ENCODE measurements around the gene STX2. TPM values are rescaled to one million over a fixed set of nuclear protein-coding genes. Genes with fewer than 3 reads are reported as not detected.
A peak's percentile ranks its signal among the peaks of the same experiment; 100 is the strongest.
"Not testable (repeated sequence)": the region's sequence is repeated elsewhere in the genome, so short reads cannot be mapped to it uniquely, and the experiment has no call there.

Gene STX2
- total RNA-seq, 1 donor from 2014 or later, result 20.5 TPM

DNA sequence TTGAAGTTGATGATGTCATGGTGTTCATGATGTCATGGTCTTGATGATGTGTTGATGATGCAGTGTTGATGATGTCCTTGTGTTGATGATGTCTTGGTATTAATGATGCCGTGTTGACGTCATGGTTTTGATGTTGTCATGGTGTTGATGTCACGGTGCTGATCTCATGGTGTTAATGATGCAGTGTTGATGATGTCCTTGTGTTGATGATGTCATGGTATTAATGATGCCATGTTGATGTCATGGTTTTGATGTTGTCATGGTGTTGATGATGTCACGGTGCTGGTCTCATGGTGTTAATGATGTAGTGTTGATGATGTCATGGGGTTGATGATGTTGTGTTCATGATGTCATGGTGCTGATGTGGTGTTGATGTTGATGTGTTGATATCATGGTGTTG is 75.0 kb downstream of the STX2 start:
- H3K36me3 Mint-ChIP-seq (ENCODE audit: insufficient read depth), result no peaks in the 10 kb centered on the region
- DNase-seq (ENCODE audit: low spot score, unreplicated experiment), result no peak
- H3K27ac Mint-ChIP-seq, result no peak overlapping the region
- no peaks in the 10 kb centered on the region for H3K4me1 Mint-ChIP-seq (ENCODE audit: low read depth)
- TF ChIP-seq, protein P1, sequence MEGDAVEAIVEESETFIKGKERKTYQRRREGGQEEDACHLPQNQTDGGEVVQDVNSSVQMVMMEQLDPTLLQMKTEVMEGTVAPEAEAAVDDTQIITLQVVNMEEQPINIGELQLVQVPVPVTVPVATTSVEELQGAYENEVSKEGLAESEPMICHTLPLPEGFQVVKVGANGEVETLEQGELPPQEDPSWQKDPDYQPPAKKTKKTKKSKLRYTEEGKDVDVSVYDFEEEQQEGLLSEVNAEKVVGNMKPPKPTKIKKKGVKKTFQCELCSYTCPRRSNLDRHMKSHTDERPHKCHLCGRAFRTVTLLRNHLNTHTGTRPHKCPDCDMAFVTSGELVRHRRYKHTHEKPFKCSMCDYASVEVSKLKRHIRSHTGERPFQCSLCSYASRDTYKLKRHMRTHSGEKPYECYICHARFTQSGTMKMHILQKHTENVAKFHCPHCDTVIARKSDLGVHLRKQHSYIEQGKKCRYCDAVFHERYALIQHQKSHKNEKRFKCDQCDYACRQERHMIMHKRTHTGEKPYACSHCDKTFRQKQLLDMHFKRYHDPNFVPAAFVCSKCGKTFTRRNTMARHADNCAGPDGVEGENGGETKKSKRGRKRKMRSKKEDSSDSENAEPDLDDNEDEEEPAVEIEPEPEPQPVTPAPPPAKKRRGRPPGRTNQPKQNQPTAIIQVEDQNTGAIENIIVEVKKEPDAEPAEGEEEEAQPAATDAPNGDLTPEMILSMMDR (IDR thresholded peaks at IDR 0.05; ENCODE audit: unreplicated experiment), result no peak
- peaks cover 28% of the 10 kb centered on the region for H3K27me3 Mint-ChIP-seq
- no peaks in the 10 kb centered on the region for H3K9me3 Mint-ChIP-seq (ENCODE audit: low read depth)
- H3K4me3 Mint-ChIP-seq (ENCODE audit: low read depth), result no peak overlapping the region

DNA sequence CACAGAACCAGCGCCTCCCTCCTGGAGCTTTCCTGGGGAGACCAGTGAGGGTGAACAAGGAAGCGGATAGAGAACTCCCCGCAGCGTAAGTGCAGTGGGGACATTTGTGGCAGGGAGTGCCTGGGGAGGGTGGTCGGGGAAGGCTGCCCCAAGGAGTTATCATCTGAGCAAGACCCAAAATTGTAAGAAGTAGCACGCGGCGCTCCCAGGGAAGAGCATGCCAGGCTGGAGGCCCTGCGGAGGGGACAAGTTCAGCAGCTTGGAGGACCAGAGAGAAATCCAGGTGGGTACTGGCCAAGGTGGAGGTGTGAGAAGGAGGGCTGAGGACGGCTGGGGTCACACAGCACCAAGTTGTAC is 76.8 kb downstream of the STX2 start:
- TF ChIP-seq, protein P1 (IDR thresholded peaks at IDR 0.05; ENCODE audit: unreplicated experiment), result no peak
- peaks cover 17% of the 10 kb centered on the region for H3K27me3 Mint-ChIP-seq
- H3K27ac Mint-ChIP-seq, result no peak overlapping the region
- H3K9me3 Mint-ChIP-seq (ENCODE audit: low read depth), result no peaks in the 10 kb centered on the region
- H3K4me1 Mint-ChIP-seq (ENCODE audit: low read depth), result no peaks in the 10 kb centered on the region
- H3K4me3 Mint-ChIP-seq (ENCODE audit: low read depth), result no peak overlapping the region
- H3K36me3 Mint-ChIP-seq (ENCODE audit: insufficient read depth), result no peaks in the 10 kb centered on the region
- DNase-seq (ENCODE audit: low spot score, unreplicated experiment), result no peak

DNA sequence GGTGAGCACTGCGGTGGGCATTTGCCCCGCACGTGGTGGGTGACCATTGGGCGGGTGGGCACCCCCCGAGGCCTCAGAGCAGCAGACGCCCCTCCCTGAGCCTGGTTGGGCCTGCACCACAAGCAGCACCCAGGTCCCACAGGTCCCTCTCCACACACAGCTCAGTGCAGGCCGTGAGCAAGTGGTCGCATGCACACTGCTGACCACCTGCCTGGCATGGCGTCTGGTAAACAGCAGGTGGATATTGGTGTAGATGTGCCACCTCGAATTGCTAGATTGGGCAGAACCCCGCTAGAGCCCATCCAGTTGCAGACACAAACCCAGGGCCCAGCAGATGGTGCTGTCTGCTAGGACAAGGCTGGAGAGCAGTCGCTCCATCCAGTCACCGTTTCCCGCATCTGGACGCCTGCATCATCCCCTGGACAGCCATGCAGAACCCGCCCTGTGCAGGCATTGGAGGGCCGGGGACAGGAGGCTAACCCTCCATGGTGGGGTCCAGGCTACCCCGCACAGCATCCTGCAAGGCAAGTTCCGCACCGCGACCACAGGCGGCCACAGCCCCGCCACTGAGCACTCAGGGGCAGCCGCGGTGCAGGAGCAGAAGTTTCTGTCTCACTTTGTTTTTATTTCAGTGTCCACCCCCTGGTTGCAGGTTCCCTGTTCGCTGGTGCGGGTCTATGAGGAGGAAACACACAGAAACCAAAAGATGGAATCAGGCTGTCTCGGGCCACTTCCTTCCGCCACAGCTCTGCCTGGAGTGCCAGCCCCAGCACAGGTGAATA is 77.3 kb downstream of the STX2 start:
- Mint-ChIP-seq H3K27ac (no peak overlapping the region), H3K36me3 (ENCODE audit: insufficient read depth) (no peaks in the 10 kb centered on the region), H3K9me3 (ENCODE audit: low read depth) (no peaks in the 10 kb centered on the region), H3K4me1 (ENCODE audit: low read depth) (no peaks in the 10 kb centered on the region), H3K4me3 (ENCODE audit: low read depth) (no peak overlapping the region), H3K27me3 (peaks cover 17% of the 10 kb centered on the region)
- TF ChIP-seq, protein P1 (IDR thresholded peaks at IDR 0.05; ENCODE audit: unreplicated experiment), result peak; percentile 59
- peak; percentile 39 for DNase-seq (ENCODE audit: low spot score, unreplicated experiment)

DNA sequence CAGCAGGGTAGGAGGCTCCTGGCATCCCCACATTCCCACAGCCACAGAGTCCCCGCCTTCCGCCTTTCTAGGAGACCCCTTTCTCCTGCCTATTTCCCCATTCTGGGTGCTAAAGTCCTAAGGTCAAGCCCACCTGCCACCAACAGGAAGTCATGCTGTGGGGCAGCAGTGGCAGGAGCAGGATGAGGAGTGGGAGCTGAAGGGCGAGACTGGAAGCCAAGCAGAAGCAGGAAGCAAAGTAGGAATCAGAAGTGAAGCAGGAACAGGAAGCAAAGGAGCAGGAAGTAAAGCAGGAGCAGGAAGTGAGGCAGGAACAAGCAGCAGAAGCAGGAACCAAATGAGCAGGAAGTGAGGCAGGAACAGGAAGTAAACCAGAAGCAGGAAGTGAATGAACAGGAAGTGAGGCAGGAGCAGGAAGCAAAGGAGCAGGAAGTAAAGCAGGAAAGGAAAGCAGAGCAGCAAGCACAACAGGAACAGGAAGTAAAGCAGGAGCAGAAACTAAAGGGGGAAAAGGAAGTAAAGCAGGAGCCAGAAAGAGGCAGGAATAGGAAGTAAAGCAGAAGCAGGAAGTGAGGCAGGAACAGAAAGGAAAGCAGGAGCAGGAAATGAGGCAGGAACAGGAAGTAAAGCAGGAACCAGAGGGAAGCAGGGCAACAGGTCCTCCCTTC is 84.7 kb downstream of the STX2 start:
- no peak overlapping the region for H3K4me3 Mint-ChIP-seq (ENCODE audit: low read depth)
- peaks cover 18% of the 10 kb centered on the region for H3K27me3 Mint-ChIP-seq
- no peaks in the 10 kb centered on the region for H3K36me3 Mint-ChIP-seq (ENCODE audit: insufficient read depth)
- H3K27ac Mint-ChIP-seq, result no peak overlapping the region
- no peaks in the 10 kb centered on the region for H3K4me1 Mint-ChIP-seq (ENCODE audit: low read depth)
- no peak for DNase-seq (ENCODE audit: low spot score, unreplicated experiment)
- TF ChIP-seq, protein P1 (IDR thresholded peaks at IDR 0.05; ENCODE audit: unreplicated experiment), result no peak
- H3K9me3 Mint-ChIP-seq (ENCODE audit: low read depth), result no peaks in the 10 kb centered on the region

DNA sequence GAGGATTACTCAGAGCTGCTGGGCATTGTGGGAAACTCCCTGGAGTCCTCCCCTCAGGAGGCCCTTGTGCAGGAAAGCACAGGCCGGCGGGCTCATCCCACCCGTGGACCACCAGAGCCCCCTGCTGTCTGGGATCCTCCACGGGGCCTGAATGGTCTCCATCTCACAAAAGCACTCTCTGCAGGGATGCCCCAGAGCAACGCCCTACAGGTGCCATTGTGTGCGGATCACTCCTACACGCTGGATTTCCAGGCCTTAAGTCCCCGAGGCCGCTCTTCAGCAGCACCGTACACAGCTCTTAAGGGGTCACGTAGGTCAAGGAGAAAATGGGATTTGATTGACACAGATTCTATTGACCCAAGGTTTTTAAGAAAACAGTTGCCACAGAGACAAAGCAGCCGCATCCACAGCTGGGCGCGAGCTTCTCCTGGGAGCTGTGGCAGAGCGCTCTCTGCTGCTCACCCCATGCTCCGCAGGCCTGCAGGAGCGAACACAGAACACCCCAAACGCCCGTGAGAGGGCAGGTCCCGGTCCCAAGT is 86.3 kb downstream of the STX2 start:
- Mint-ChIP-seq H3K36me3 (ENCODE audit: insufficient read depth) (no peaks in the 10 kb centered on the region), H3K27me3 (peaks cover 24% of the 10 kb centered on the region), H3K4me3 (ENCODE audit: low read depth) (no peak overlapping the region), H3K27ac (no peak overlapping the region), H3K4me1 (ENCODE audit: low read depth) (peaks cover 3% of the 10 kb centered on the region), H3K9me3 (ENCODE audit: low read depth) (no peaks in the 10 kb centered on the region)
- DNase-seq (ENCODE audit: low spot score, unreplicated experiment), result no peak
- TF ChIP-seq, protein P1 (IDR thresholded peaks at IDR 0.05; ENCODE audit: unreplicated experiment), result peak; percentile 39

DNA sequence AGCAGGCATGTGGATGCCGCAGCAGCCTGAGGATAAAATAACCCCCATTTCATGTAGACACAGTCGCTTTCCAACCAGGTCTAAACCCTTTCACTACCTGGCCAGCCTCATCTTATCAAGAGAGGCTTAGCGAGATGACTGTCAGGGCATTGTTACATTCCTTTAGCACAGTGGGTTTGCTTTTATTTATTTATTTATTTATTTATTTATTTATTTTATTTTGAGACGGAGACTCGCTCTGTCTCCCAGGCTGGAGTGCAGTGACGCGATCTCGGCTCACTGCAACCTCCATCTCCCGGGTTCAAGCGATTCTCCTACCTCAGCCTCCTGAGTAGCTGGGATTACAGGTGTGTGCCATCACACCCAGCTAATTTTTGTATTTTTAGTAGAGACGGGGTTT is 87.0 kb downstream of the STX2 start:
- H3K9me3 Mint-ChIP-seq (ENCODE audit: low read depth); H3K36me3 Mint-ChIP-seq (ENCODE audit: insufficient read depth); H3K27ac Mint-ChIP-seq; H3K4me3 Mint-ChIP-seq (ENCODE audit: low read depth); H3K4me1 Mint-ChIP-seq (ENCODE audit: low read depth); DNase-seq (ENCODE audit: low spot score, unreplicated experiment): not testable (repeated sequence)
- peaks cover 25% of the 10 kb centered on the region for H3K27me3 Mint-ChIP-seq

Data from progenitor cell of endocrine pancreas (in vitro differentiated cells).